ENCODE data around the gene CHST6. TPM values are rescaled to one million over a fixed set of nuclear protein-coding genes. Genes with fewer than 3 reads are reported as not detected.
"Not testable (repeated sequence)": the region's sequence is repeated elsewhere in the genome, so short reads cannot be mapped to it uniquely, and the experiment has no call there.

The CHST6 gene
- total RNA-seq, 2 experiments from 2014 or later, result not detected

DNA sequence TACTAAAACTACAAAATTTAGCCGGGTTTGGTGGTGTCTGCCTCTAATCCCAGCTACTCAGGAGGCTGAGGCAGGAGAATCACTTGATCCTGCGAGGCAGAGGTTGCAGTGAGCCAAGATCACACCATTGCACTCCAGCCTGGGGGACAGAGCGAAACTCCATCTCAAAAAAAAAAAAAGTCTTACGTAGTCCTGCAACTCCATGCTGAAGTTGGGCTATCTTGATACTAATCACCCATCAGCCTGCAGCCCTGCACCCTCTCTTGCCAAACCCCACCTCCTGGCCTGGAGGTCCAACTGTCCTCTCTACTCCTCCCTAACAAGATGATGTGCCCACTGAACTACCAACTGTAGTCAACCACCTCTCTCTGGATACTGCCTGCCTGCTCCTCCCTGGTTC is 35.5 kb downstream of the CHST6 start:
- H3K4me1 Mint-ChIP-seq (ENCODE audit: low read depth), result peaks cover 58% of the 10 kb centered on the region
- CTCF ChIA-PET, result no interaction called here
- no peak overlapping the region for H3K4me3 Mint-ChIP-seq
- no peak for DNase-seq
- TF ChIP-seq, protein P1, sequence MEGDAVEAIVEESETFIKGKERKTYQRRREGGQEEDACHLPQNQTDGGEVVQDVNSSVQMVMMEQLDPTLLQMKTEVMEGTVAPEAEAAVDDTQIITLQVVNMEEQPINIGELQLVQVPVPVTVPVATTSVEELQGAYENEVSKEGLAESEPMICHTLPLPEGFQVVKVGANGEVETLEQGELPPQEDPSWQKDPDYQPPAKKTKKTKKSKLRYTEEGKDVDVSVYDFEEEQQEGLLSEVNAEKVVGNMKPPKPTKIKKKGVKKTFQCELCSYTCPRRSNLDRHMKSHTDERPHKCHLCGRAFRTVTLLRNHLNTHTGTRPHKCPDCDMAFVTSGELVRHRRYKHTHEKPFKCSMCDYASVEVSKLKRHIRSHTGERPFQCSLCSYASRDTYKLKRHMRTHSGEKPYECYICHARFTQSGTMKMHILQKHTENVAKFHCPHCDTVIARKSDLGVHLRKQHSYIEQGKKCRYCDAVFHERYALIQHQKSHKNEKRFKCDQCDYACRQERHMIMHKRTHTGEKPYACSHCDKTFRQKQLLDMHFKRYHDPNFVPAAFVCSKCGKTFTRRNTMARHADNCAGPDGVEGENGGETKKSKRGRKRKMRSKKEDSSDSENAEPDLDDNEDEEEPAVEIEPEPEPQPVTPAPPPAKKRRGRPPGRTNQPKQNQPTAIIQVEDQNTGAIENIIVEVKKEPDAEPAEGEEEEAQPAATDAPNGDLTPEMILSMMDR (IDR thresholded peaks at IDR 0.05), result no peak
- H3K27ac Mint-ChIP-seq, result peak overlapping the region; percentile 48
- intact Hi-C loops (cut with micrococcal nuclease), result loop anchor here (10.0 kb wide), 1 partner anchor 165 kb away; the partner anchor contains the start of gene ADAT1
- POLR2A ChIA-PET, result no interaction called here
- ATAC-seq, result no peak
- H3K36me3 Mint-ChIP-seq (ENCODE audit: low read depth), result peaks cover 20% of the 10 kb centered on the region
- no peaks in the 10 kb centered on the region for H3K27me3 Mint-ChIP-seq
- no peaks in the 10 kb centered on the region for H3K9me3 Mint-ChIP-seq

DNA sequence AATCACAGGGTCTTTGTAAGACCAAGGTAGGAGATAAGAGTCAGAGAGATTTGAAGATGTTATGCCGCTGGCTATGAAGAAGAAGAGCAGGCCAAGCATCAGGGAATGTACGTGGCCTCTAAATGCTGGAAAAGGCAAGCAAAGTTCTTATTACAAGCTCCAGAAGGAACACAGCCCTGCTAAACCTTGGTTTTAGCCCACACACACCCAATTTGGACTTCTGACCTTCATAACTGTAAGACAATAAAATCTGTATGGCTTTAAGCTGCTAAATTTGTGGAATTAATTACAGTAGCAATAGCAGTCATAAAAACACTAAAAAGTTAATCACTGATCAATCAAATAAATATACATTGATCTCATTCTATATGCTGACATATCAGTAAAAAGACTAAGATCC is 36.8 kb downstream of the CHST6 start:
- no peak overlapping the region for H3K4me3 Mint-ChIP-seq
- ChIA-PET POLR2A (interaction anchor here (1.2 kb wide), 1 partner anchor 24 kb away, joined by 5 read pairs; no protein-coding TSS in a partner anchor), CTCF (interaction anchor here (1.1 to 1.9 kb wide), 2 partner anchors 92 to 259 kb away, joined by 3 to 7 read pairs; no protein-coding TSS in a partner anchor)
- intact Hi-C loops (cut with micrococcal nuclease), result no loop called here
- peaks cover 20% of the 10 kb centered on the region for H3K36me3 Mint-ChIP-seq (ENCODE audit: low read depth)
- H3K27me3 Mint-ChIP-seq, result no peaks in the 10 kb centered on the region
- no peak for ATAC-seq
- H3K9me3 Mint-ChIP-seq, result no peaks in the 10 kb centered on the region
- DNase-seq, result no peak
- TF ChIP-seq, protein P1 (IDR thresholded peaks at IDR 0.05), result no peak
- H3K4me1 Mint-ChIP-seq (ENCODE audit: low read depth), result peaks cover 65% of the 10 kb centered on the region
- no peak overlapping the region for H3K27ac Mint-ChIP-seq

DNA sequence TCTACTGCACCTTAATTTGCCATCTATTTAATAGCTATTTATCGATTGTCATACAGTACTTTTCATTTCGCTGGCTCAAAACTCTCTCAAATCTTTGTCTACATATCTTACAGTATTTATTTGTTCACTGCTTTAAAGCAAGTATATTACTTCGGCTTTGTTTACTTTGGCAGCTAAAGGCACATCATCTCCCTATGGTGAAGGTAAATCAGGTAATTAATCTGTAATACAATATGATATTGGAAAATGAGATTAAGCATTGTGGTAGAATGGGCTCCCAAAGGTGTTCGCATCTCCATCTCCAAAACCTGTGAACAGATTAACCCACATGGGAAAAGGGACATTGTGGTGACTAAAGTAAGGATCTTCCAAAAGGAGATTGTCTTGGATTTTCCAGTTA is 37.2 kb downstream of the CHST6 start:
- H3K4me1 Mint-ChIP-seq (ENCODE audit: low read depth), result peaks cover 63% of the 10 kb centered on the region
- TF ChIP-seq, protein P1 (IDR thresholded peaks at IDR 0.05), result no peak
- ChIA-PET CTCF (interaction anchor here (1.1 to 1.9 kb wide), 2 partner anchors 92 to 258 kb away, joined by 3 to 7 read pairs; no protein-coding TSS in a partner anchor), POLR2A (interaction anchor here (1.2 kb wide), 1 partner anchor 24 kb away, joined by 5 read pairs; no protein-coding TSS in a partner anchor)
- DNase-seq (no peak), ATAC-seq (no peak)
- H3K4me3 Mint-ChIP-seq, result no peak overlapping the region
- H3K36me3 Mint-ChIP-seq (ENCODE audit: low read depth), result peaks cover 18% of the 10 kb centered on the region
- no peak overlapping the region for H3K27ac Mint-ChIP-seq
- H3K9me3 Mint-ChIP-seq, result no peaks in the 10 kb centered on the region
- intact Hi-C loops (cut with micrococcal nuclease), result no loop called here
- no peaks in the 10 kb centered on the region for H3K27me3 Mint-ChIP-seq

DNA sequence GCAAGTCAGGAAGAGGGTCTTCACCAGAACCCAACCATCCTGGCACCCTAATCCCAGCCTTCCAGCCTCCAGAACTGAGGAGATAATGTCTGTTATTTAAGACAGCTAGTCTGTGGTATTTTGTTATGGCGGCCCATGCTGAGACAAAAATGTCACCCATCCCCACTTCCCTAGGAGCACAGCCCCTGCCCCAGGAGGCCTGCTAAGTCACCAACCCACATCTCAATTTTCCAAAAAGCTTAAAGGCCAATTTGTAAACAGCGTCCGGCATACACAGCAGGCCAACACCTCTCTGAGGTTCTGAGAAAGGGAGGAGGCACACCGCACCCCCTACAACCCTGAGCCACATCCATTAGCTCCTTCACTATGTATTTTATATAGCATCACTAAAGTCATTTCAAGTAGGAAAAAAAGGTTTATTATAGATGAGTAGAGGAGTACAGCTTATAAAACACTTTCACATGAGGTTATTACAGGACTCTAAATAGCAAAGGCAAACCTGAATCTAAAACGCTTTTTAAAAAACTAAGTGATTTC is 37.7 kb downstream of the CHST6 start:
- TF ChIP-seq, protein P1 (IDR thresholded peaks at IDR 0.05), result no peak
- ATAC-seq, result no peak
- ChIA-PET CTCF (interaction anchor here (0.8 to 1.9 kb wide), 3 partner anchors 25 to 258 kb away, joined by 3 to 7 read pairs (median 4); no protein-coding TSS in a partner anchor), POLR2A (interaction anchor here (1.2 kb wide), 1 partner anchor 24 kb away, joined by 5 read pairs; no protein-coding TSS in a partner anchor)
- H3K4me1 Mint-ChIP-seq (ENCODE audit: low read depth), result peaks cover 58% of the 10 kb centered on the region
- H3K36me3 Mint-ChIP-seq (ENCODE audit: low read depth), result peaks cover 14% of the 10 kb centered on the region
- intact Hi-C loops (cut with micrococcal nuclease), result no loop called here
- H3K27me3 Mint-ChIP-seq, result no peaks in the 10 kb centered on the region
- no peaks in the 10 kb centered on the region for H3K9me3 Mint-ChIP-seq
- H3K27ac Mint-ChIP-seq, result no peak overlapping the region
- no peak for DNase-seq
- no peak overlapping the region for H3K4me3 Mint-ChIP-seq

DNA sequence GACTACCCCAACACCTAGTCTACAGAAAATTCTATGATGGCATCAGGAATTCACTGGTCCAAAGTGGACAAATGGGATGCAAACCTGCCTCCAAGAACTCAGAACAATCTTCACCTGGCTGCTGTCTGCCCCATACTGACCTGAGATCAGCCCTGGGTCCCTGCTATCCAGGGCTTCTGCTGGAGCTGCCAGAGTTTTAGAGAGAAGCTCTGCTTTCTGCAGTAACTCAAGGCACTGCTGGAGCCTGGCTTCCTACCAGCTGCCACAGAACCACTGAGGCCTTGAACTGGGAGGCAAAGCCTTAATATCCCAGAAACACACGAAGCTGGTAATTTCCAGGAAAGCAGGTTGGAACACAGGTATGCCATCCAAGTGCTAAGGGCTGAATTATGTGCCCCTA is 38.3 kb downstream of the CHST6 start:
- no peak overlapping the region for H3K4me3 Mint-ChIP-seq
- intact Hi-C loops (cut with micrococcal nuclease), result no loop called here
- no peak overlapping the region for H3K27ac Mint-ChIP-seq
- no peak for DNase-seq
- H3K36me3 Mint-ChIP-seq (ENCODE audit: low read depth), result peaks cover 14% of the 10 kb centered on the region
- no peak for ATAC-seq
- peaks cover 53% of the 10 kb centered on the region for H3K4me1 Mint-ChIP-seq (ENCODE audit: low read depth)
- POLR2A ChIA-PET, result interaction anchor here (0.6 kb wide), 1 partner anchor 95 kb away, joined by 3 read pairs; no protein-coding TSS in a partner anchor
- H3K9me3 Mint-ChIP-seq, result no peaks in the 10 kb centered on the region
- H3K27me3 Mint-ChIP-seq, result no peaks in the 10 kb centered on the region
- CTCF ChIA-PET, result interaction anchor here (0.8 to 1.9 kb wide), 4 partner anchors 7 to 257 kb away, joined by 4 to 7 read pairs (median 6); partner anchors contain the start of gene TMEM170A
- TF ChIP-seq, protein P1 (IDR thresholded peaks at IDR 0.05), result no peak

DNA sequence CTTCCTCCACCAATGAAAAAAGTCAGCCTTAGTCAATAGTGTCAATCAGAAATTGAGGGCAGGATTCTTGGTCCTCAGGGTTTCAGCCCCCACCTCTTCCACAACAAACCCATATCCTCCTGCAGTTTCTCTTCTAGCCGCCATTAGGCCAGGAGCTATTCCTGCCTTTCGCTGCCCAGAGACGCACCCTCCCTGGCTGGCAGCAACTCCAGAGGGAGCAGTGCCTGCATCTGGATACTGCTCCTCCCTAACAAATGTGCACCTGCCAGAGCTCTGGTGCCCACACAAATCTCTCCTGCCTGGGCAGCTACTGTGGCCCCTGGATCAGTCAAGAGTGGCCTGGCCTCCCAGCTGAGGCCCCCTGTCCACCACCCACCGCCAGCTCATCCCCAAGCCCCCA is 38.8 kb downstream of the CHST6 start:
- POLR2A ChIA-PET, result interaction anchor here (0.6 kb wide), 1 partner anchor 95 kb away, joined by 3 read pairs; no protein-coding TSS in a partner anchor
- H3K27me3 Mint-ChIP-seq; H3K4me3 Mint-ChIP-seq; intact Hi-C loops (cut with micrococcal nuclease); H3K27ac Mint-ChIP-seq; H3K9me3 Mint-ChIP-seq; DNase-seq; ATAC-seq: not testable (repeated sequence)
- CTCF ChIA-PET, result interaction anchor here (0.9 to 1.9 kb wide), 4 partner anchors 8 to 60 kb away, joined by 3 to 7 read pairs (median 4); partner anchors contain the start of gene TMEM170A
- Mint-ChIP-seq H3K36me3 (ENCODE audit: low read depth) (peaks cover 12% of the 10 kb centered on the region), H3K4me1 (ENCODE audit: low read depth) (peaks cover 49% of the 10 kb centered on the region)
